Transverse colon (tissue), 4 donors: Measurements from ENCODE around the gene DNAJC1.

Experiments
- CTCF ChIP-seq, 5 experiments: fragments of 200-600 bp in 3 of 5; fragments of 450-650 bp in 2 of 5; sonication (generic) in 3 of 5; IDR thresholded peaks; 1 replicate in 2 of 5; 2 replicates in 3 of 5; pipeline ENCODE4 v1.5.1; 2016 to 2017; ENCODE audit warnings: antibody characterized with exemption in 5 of 5, inconsistent platforms in 3 of 5, mild to moderate bottlenecking in 2 of 5, moderate library complexity in 1 of 5
- POLR2AphosphoS5 ChIP-seq, 3 donors: sonication (generic); formaldehyde crosslinking; IDR thresholded peaks; one replicate each; pipeline ENCODE4 v1.6.1; 2016; ENCODE audit warnings: antibody characterized with exemption in 3 of 3

GRCh38 chr10:22030421-22030820 is 26.9 kb upstream of the DNAJC1 start:
- no peak for TF ChIP-seq POLR2AphosphoS5 (IDR thresholded peaks at IDR 0.05)
- TF ChIP-seq CTCF (IDR thresholded peaks at IDR 0.05) = no peak
